Measurements from ENCODE around the gene CDC14A.

GRCh38 chr1:100544791-100545190, 192.5 kb downstream of the CDC14A start:
- TF ChIP-seq CTCF (IDR thresholded peaks at IDR 0.05), result no peak
- TF ChIP-seq POLR2A (IDR thresholded peaks at IDR 0.05), result no peak

Measured in body of pancreas (tissue), 4 donors.